NCI-H345 treated with DMSO at 0.1 percent for 48 hours (cell line): ENCODE data around the gene ERICH6B.

Source experiments
- DNase-seq: peaks from one replicate; lab custom pipeline; 2025; ENCODE audit not compliant: unreplicated experiment; lab: John Stamatoyannopoulos, UW

ERICH6B gene

DNA sequence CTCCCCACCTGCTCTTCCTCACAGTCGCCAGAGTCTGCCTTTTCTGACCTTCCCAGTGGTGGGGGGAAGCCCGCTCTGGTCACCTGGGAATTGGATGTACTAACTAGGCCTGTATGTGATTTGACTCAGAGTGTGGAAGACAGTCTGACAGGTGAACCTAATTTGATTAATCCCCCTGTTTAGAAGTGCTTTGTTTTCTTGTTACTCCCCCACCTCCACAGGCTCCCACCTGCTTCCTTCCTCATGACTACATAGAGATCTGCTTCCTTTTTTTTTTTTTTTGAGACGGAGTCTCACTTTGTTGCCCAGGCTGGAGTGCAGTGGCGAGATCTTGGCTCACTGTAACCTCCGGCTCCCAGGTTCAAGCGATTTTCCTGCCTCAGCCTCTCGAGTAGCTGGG lies 106.8 kb downstream of the ERICH6B start:
- no peak for DNase-seq

DNA sequence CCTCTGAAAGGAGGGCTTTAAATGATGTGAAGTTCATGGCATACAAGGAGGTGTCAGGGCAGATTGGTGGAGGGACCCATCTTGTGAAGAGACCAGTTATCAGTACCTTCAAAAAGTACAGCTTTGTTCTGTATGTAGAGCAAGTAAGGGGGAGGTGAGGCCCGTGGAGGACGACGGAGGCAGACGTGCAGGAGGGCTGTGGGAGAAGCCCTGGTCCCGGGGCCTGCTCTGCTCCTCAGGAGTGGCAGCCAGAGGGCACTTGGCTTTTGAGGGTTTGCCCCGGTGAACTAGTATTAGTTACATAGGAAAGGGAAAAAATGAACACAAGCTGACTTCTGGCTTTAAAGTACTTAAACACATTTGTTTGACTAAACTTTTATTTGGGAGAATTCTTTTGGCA lies 108.7 kb downstream of the ERICH6B start:
- DNase-seq: no peak

DNA sequence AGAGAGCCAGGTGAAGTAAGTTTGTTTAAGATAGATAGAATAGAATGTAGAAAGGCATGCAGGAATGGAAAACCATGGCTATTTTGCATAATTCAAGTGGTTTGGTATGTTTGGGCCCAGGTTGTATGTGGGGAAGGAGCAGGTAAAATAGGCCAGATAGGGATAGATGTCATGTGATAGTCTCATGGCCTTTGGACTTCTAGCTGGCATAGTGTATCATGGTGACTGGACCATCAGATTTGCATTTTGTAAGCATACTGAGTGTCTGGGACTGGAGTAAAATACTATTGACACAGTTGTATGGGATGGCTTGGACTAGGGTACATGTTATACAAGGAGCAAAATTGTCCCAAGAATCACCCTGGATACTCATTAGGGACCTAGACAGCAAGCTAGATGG lies 111.9 kb downstream of the ERICH6B start:
- no peak for DNase-seq

DNA sequence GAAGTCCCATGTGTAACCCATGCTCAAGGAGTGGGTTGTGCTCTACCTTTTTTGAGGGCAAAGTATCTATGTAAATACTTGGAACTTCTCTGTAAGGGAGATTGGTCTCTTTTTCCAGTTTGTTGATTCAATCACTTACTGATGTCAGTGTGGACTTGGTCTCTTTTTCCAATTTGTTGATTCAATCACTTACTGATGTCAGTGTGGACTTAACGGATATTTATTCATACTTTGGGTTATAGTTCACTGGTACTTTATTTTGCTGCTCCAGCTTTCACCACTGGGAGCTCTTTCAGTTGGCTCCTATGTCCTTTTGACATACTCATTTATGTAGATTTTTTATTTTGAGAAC lies 114.4 kb downstream of the ERICH6B start:
- DNase-seq: no peak

DNA sequence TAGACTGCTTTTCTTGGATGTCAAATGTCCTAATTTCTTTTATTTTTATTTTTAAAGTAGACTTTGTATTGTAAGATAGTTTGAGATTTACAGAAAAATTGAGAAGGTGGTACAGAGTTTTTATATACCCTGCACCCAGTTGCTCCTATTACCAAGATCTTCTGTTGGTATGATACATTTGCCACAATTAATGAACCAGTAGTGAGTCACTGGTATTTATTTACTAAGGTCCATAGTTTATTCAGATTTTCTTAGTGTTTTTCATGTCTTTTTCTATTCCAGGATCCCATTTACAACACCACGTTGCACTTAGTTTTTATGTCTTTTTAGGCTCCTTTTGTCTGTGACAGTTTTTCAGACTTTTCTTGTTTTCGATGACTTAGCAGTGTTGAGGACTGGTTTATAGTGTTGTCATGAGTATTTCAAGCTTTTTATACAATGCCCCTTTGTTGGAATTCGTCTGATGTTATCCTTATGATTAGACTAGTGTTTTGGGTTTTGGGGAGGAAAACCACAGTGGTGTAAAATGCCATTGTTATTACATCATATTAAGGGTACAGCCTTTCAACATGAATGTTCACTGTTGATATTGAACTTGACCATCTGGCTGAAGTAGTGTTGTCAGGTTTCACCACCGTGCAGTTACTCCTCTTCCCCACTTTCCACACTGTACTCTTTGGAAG lies 114.9 kb downstream of the ERICH6B start:
- DNase-seq: no peak

DNA sequence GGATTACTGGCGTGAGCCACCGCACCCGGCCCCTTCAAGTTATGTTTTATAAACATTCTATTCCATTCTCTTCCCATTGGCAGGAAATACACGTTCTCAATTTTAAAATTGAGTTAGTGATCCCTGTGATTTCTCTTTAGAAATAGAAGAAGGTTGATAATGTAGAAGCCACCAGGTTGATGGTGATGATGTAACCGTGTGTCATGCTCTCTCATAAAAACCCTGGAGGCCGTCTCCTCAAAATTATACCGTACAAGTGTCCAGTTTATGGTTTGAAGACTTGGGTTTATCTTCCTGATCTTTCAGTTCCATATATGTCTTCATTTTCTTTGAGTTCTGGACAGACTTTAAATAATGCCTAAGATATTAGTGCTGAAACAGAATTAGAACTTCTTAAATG lies 118.6 kb downstream of the ERICH6B start:
- no peak for DNase-seq

DNA sequence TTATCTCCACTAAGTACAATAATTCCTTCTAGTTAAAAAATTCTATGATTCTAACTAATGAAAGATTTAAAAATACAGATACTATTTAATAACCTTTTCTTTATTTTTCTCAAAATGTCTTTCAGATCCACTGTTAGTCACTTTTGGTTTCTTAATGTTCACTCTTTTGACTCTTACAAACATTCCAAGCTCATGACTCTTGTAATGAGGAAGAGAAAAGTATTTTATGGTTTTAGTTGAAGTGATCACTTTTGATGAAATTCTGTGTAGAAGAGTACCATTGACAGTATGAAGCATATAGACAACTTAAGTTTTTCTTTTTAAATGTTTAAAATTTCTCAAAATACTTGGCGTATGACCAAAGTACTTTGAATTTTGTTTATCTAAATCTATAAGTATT lies 123.0 kb downstream of the ERICH6B start:
- no peak for DNase-seq
